ENCODE measurements around the gene FAM111A.

FAM111A gene

DNA sequence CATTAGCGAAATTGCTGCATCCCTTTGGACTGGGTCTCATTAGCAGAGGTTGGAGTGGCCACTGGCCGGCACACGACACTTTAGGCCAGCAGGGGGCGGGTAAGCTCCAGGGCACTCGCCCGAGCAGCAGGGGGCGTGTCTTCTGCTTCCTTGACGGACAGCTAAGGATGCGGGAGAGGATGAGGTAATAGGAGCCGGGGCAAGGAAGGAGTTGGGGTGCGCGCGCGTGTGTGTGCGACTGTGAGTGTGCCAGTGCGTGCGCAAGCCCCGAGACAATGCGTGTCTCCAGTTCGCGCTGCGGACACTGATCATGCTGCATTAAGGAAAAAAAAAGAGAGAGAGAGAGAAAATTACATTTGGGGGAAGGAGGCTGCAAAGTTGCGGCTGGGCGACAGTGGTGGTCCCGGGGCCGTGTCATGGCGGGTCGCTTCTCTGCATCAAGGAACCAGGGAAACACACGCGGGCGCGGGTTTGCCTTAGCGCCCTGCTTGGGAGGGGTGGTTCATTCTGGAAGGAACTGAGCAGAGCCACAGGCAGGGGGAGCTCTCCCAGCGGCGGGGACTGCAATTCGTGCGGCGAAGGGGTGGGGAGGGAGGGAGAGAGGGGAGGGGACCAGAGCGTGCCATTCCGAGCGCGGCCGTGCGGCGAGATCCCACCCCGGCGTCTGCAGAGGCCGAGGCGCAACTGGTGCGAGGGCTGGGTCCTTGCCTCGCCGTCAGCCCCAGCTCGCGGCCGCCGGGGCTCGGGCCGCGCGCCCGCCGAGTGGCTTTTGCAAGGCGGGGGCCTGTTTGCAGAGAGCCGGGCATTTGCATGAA lies 29.1 kb downstream of the FAM111A start, which contains the start of gene DTX4:
TSS of gene DTX4 (plus strand) at position 625 of the 815 bp plus-strand sequence. CDS start 464 bp downstream, outside the sequence.
- no peaks in the 10 kb centered on the region for H3K79me2 ChIP-seq
- H3K27me3 ChIP-seq (ENCODE audit: control insufficient read depth, insufficient read depth, low read length), result no peaks in the 10 kb centered on the region
- peak within 1 kb of the TSS; percentile 64 for H3K4me3 ChIP-seq (ENCODE audit: low read depth, low read length)
- H3K9ac ChIP-seq, result no peak within 1 kb of the TSS
- peak within 1 kb of the TSS; percentile 93 for H3K4me2 ChIP-seq (ENCODE audit: low read length)
- peak within 1 kb of the TSS; percentile 24 for H3K27ac ChIP-seq
- no peaks in the 10 kb centered on the region for H3K9me3 ChIP-seq (ENCODE audit: control insufficient read depth, low read length)
- TF ChIP-seq, protein P1, sequence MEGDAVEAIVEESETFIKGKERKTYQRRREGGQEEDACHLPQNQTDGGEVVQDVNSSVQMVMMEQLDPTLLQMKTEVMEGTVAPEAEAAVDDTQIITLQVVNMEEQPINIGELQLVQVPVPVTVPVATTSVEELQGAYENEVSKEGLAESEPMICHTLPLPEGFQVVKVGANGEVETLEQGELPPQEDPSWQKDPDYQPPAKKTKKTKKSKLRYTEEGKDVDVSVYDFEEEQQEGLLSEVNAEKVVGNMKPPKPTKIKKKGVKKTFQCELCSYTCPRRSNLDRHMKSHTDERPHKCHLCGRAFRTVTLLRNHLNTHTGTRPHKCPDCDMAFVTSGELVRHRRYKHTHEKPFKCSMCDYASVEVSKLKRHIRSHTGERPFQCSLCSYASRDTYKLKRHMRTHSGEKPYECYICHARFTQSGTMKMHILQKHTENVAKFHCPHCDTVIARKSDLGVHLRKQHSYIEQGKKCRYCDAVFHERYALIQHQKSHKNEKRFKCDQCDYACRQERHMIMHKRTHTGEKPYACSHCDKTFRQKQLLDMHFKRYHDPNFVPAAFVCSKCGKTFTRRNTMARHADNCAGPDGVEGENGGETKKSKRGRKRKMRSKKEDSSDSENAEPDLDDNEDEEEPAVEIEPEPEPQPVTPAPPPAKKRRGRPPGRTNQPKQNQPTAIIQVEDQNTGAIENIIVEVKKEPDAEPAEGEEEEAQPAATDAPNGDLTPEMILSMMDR (IDR thresholded peaks at IDR 0.05), result peak; percentile 80
- H3K4me1 ChIP-seq, result peaks cover 2% of the 10 kb centered on the region
- H2AFZ ChIP-seq, result peak within 1 kb of the TSS; percentile 74
- no peaks in the 10 kb centered on the region for H3K36me3 ChIP-seq (ENCODE audit: control insufficient read depth, insufficient read depth, low read length)

DNA sequence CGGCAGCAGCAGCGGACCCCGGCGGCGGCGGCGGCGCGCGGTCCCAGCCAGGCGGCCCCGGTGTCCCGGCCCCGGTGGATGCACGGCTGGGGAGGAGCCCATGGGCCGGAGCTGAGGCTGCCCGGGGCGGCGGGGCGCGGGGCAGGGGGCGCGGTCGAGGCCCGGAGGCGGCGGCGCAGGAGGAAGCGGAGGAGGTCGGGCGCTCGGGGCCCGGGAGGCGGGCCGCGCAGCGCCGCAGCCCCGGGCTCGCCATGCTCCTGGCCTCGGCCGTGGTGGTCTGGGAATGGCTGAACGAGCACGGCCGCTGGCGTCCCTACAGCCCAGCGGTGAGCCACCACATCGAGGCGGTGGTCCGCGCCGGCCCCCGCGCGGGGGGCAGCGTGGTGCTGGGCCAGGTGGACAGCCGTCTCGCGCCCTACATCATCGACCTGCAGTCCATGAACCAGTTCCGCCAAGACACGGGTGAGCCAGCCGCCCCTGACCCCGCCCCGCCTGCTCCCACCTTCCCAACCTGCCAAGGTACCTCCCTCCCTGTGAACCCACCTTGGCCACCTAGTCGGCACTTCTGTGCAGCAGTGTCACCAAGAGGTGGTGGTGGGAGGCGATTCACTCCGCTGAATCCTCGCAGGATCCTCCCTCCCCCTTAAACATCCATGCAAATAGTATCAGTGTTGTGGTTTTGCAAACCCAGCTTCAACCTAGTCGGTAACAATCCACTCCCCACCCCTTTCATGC lies 29.9 kb downstream of the FAM111A start:
- H3K36me3 ChIP-seq (ENCODE audit: control insufficient read depth, insufficient read depth, low read length), result no peaks in the 10 kb centered on the region

DNA sequence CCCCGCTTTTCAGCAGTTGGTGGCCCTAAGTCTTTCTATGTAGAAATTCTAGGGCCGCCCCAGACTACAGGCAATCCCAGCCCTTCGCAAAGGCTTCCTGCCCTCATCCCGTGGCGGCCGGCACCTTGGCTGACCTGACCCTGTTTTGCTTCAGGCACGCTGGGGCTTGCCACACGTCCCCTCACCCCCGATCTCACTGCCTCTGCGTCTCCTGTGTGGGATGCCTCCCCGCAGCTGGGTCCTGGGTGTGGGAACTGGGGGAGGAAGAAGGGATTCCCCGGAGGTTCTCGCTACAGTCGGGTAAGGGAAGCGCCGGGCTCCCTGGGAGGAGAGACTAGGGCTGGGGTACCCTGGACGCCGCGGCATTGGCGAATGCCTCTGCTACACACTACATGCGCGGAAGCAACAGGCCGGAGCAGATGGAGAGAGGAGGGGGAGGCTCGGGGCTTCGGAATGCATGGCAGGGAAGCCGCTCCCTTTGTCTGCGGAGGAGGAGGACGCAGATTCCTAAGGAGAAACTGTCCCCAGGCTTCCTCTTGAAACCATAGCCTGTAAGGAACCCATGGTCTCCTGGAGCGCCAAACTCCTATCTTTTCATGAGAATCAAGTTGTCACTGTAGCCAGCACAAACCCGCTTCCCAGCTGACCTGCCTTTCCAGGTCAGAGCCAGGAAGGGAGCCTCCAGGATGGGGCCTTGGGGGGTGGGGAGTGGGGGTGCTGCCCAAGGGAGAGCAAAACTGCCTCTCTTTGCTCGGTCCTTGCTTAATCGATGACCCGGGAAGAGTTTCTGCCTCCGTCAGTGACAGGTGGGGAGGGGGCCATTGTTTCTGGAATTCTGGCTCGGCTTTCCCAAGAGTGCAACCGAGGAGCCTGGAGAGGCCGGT lies 30.7 kb downstream of the FAM111A start:
- Histone ChIP-seq H3K79me2 (no peaks in the 10 kb centered on the region), H3K4me2 (ENCODE audit: low read length) (peak overlapping the region; percentile 68), H3K27ac (peak overlapping the region; percentile 29), H3K9me3 (ENCODE audit: control insufficient read depth, low read length) (no peaks in the 10 kb centered on the region), H3K36me3 (ENCODE audit: control insufficient read depth, insufficient read depth, low read length) (no peaks in the 10 kb centered on the region), H3K4me3 (ENCODE audit: low read depth, low read length) (peak overlapping the region; percentile 18), H3K27me3 (ENCODE audit: control insufficient read depth, insufficient read depth, low read length) (no peaks in the 10 kb centered on the region), H3K4me1 (peaks cover 2% of the 10 kb centered on the region), H3K9ac (no peak overlapping the region), H2AFZ (peak overlapping the region; percentile 74)
- TF ChIP-seq, protein P1 (IDR thresholded peaks at IDR 0.05), result no peak

More for the DNA sequence above, 29.9 kb downstream of the FAM111A start:
- Histone ChIP-seq H3K9me3 (ENCODE audit: control insufficient read depth, low read length) (no peaks in the 10 kb centered on the region), H3K27me3 (ENCODE audit: control insufficient read depth, insufficient read depth, low read length) (no peaks in the 10 kb centered on the region), H2AFZ (peak overlapping the region; percentile 74), H3K4me3 (ENCODE audit: low read depth, low read length) (peak overlapping the region; percentile 64), H3K27ac (peak overlapping the region; percentile 24), H3K79me2 (no peaks in the 10 kb centered on the region), H3K4me2 (ENCODE audit: low read length) (peak overlapping the region; percentile 93), H3K9ac (no peak overlapping the region), H3K4me1 (peaks cover 2% of the 10 kb centered on the region)
- TF ChIP-seq, protein P1 (IDR thresholded peaks at IDR 0.05), result no peak

DNA sequence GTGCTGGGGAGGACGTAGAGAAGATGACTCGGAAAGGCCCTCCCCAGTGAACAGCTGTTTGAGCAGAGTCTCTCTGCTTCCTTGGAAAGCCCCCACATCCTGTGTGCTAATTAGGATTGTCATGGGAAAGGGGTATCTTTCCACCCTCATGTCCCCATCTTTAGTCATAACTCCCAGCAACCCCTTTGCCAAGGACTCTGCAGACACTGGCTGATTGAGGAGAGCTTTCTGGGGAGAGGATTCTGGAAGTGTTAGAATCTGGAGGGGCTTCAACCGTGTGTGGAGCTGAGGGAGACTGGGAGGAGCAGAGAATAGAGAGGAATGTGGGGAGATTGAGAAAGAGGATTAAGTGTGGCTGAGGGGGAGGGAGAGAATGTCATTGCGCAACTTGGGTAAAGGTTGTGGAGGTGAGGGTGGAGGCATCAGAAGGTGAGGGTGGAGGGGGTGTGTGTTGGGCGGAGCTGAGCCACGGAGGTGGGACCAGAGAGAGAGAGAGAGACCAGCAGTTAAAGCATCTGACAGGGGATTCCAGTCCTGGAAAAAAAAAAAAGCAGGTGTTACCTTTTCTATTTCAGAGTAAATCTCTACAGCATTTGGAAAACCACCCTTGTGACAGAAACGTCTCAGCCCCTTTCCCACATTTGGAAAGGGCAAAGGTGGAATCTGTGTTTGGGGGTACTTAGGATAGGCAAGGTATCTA lies 31.5 kb downstream of the FAM111A start:
- Histone ChIP-seq H3K27ac (peak overlapping the region; percentile 29), H3K36me3 (ENCODE audit: control insufficient read depth, insufficient read depth, low read length) (no peaks in the 10 kb centered on the region), H3K4me1 (peaks cover 2% of the 10 kb centered on the region), H3K9ac (no peak overlapping the region), H3K4me2 (ENCODE audit: low read length) (no peak overlapping the region), H3K27me3 (ENCODE audit: control insufficient read depth, insufficient read depth, low read length) (no peaks in the 10 kb centered on the region), H2AFZ (peak overlapping the region; percentile 33), H3K9me3 (ENCODE audit: control insufficient read depth, low read length) (no peaks in the 10 kb centered on the region), H3K4me3 (ENCODE audit: low read depth, low read length) (no peak overlapping the region), H3K79me2 (no peaks in the 10 kb centered on the region)
- TF ChIP-seq, protein P1 (IDR thresholded peaks at IDR 0.05), result no peak

Measured in parathyroid adenoma (tissue), 2 donors.